ENCODE measurements around the gene HELQ. TPM values are rescaled to one million over a fixed set of nuclear protein-coding genes. Genes with fewer than 3 reads are reported as not detected.
"Not testable (repeated sequence)": the region's sequence is repeated elsewhere in the genome, so short reads cannot be mapped to it uniquely, and the experiment has no call there.

Gene HELQ
- total RNA-seq, 1 experiment from 2014 or later, result 9.3 TPM

- no peaks in the 10 kb centered on the region for H3K36me3 ChIP-seq (ENCODE audit: control insufficient read depth, insufficient read depth, low read length)
- intact Hi-C loops (cut with micrococcal nuclease; ENCODE audit: unreplicated experiment), result no loop called here
- H3K4me3 ChIP-seq (ENCODE audit: low read depth in 2 of 2, low read length in 2 of 2), result no peak overlapping the region
- BruUV-seq (replicated peaks), result no TSS peak
- in situ Hi-C loops (cut with HindIII; ENCODE audit: low pct_unique_long_range_greater_than_20kb, low sequenced_read_pairs), result no loop called here
- no peaks in the 10 kb centered on the region for H3K9me3 ChIP-seq (ENCODE audit: control insufficient read depth, insufficient read depth, low read depth, low read length)
- no peak for ATAC-seq
- H3K27me3 ChIP-seq (ENCODE audit: control insufficient read depth, insufficient read depth, low read length), result no peaks in the 10 kb centered on the region
- no peak for DNase-seq (ENCODE audit: low read depth, low spot score)
- ChIA-PET CTCF (no interaction called here), POLR2A (no interaction called here)
- no peak overlapping the region for H3K27ac ChIP-seq (ENCODE audit: low read length)
- H3K4me1 ChIP-seq (ENCODE audit: control insufficient read depth, insufficient read depth, low read length), result no peaks in the 10 kb centered on the region
- TF ChIP-seq POLR2AphosphoS5 (IDR thresholded peaks at IDR 0.05; ENCODE audit: low read depth, low read length), result no peak
- TF ChIP-seq TCF7L2 (IDR thresholded peaks at IDR 0.05; ENCODE audit: low read depth, low read length), result no peak
- TF ChIP-seq CTCF (IDR thresholded peaks at IDR 0.05), result no peak
- TF ChIP-seq SIN3A (IDR thresholded peaks at IDR 0.05; ENCODE audit: borderline replicate concordance, insufficient read depth, low read depth, low read length), result no peak
- no peak for TF ChIP-seq REST (IDR thresholded peaks at IDR 0.05; ENCODE audit: insufficient read depth in 1 of 2, low read depth in 2 of 2, low read length in 1 of 2)
These were observed 48.4 kb upstream of the HELQ start for GRCh38 chr4:83503974-83504373.

- intact Hi-C loops (cut with micrococcal nuclease; ENCODE audit: unreplicated experiment); H3K9me3 ChIP-seq (ENCODE audit: control insufficient read depth, insufficient read depth, low read depth, low read length); ATAC-seq; BruUV-seq (replicated peaks); H3K36me3 ChIP-seq (ENCODE audit: control insufficient read depth, insufficient read depth, low read length); H3K4me1 ChIP-seq (ENCODE audit: control insufficient read depth, insufficient read depth, low read length); H3K27ac ChIP-seq (ENCODE audit: low read length); in situ Hi-C loops (cut with HindIII; ENCODE audit: low pct_unique_long_range_greater_than_20kb, low sequenced_read_pairs); H3K27me3 ChIP-seq (ENCODE audit: control insufficient read depth, insufficient read depth, low read length); CTCF ChIA-PET; DNase-seq (ENCODE audit: low read depth, low spot score); POLR2A ChIA-PET; H3K4me3 ChIP-seq (ENCODE audit: low read depth in 2 of 2, low read length in 2 of 2): not testable (repeated sequence)
These were observed 46.0 kb upstream of the HELQ start for GRCh38 chr4:83501671-83502070.

GRCh38 chr4:83498187-83498586, 42.6 kb upstream of the HELQ start:
- H3K9me3 ChIP-seq (ENCODE audit: control insufficient read depth, insufficient read depth, low read depth, low read length), result no peaks in the 10 kb centered on the region
- intact Hi-C loops (cut with micrococcal nuclease; ENCODE audit: unreplicated experiment), result no loop called here
- CTCF ChIA-PET, result no interaction called here

GRCh38 chr4:83496085-83496917, 40.7 kb upstream of the HELQ start:
- CTCF ChIA-PET; H3K27ac ChIP-seq (ENCODE audit: low read length); BruUV-seq (replicated peaks); POLR2A ChIA-PET; ATAC-seq; H3K27me3 ChIP-seq (ENCODE audit: control insufficient read depth, insufficient read depth, low read length); in situ Hi-C loops (cut with HindIII; ENCODE audit: low pct_unique_long_range_greater_than_20kb, low sequenced_read_pairs); H3K4me1 ChIP-seq (ENCODE audit: control insufficient read depth, insufficient read depth, low read length); H3K36me3 ChIP-seq (ENCODE audit: control insufficient read depth, insufficient read depth, low read length); DNase-seq (ENCODE audit: low read depth, low spot score); H3K4me3 ChIP-seq (ENCODE audit: low read depth in 2 of 2, low read length in 2 of 2); intact Hi-C loops (cut with micrococcal nuclease; ENCODE audit: unreplicated experiment); H3K9me3 ChIP-seq (ENCODE audit: control insufficient read depth, insufficient read depth, low read depth, low read length): not testable (repeated sequence)

More at GRCh38 chr4:83498187-83498586, 42.6 kb upstream of the HELQ start:
- POLR2A ChIA-PET, result no interaction called here
- no peak overlapping the region for H3K27ac ChIP-seq (ENCODE audit: low read length)
- in situ Hi-C loops (cut with HindIII; ENCODE audit: low pct_unique_long_range_greater_than_20kb, low sequenced_read_pairs), result no loop called here
- DNase-seq (ENCODE audit: low read depth, low spot score), result no peak
- ATAC-seq, result no peak
- H3K27me3 ChIP-seq (ENCODE audit: control insufficient read depth, insufficient read depth, low read length), result no peaks in the 10 kb centered on the region
- no peaks in the 10 kb centered on the region for H3K4me1 ChIP-seq (ENCODE audit: control insufficient read depth, insufficient read depth, low read length)
- no peak overlapping the region for H3K4me3 ChIP-seq (ENCODE audit: low read depth in 2 of 2, low read length in 2 of 2)
- TF ChIP-seq TCF7L2 (IDR thresholded peaks at IDR 0.05; ENCODE audit: low read depth, low read length), result no peak
- no peaks in the 10 kb centered on the region for H3K36me3 ChIP-seq (ENCODE audit: control insufficient read depth, insufficient read depth, low read length)
- BruUV-seq (replicated peaks), result no TSS peak
